Stimulated activated CD8-positive, alpha-beta memory T cell treated with anti-CD3 and anti-CD28 coated beads, Interleukin-4, amount 100 ng/mL, for 48 hours (primary cell): ENCODE results near the gene VIPAS39.
"Not testable (repeated sequence)": the region's sequence is repeated elsewhere in the genome, so short reads cannot be mapped to it uniquely, and the experiment has no call there.

Source experiments
- DNase-seq: peaks from one replicate; pipeline ENCODE4 v3.0.0-alpha.2; 2020

Gene VIPAS39

GRCh38 chr14:77469539-77469938, 12.1 kb upstream of the VIPAS39 start:
- DNase-seq, result no peak

GRCh38 chr14:77469067-77469505, 11.7 kb upstream of the VIPAS39 start:
- no peak for DNase-seq

- DNase-seq, result no peak
These were observed 10.4 kb upstream of the VIPAS39 start for GRCh38 chr14:77467801-77468200.

GRCh38 chr14:77459072-77459723, 1.8 kb upstream of the VIPAS39 start:
- peak; percentile 84 for DNase-seq

GRCh38 chr14:77458249-77458950, 999 bp upstream of the VIPAS39 start:
- peak; percentile 50 for DNase-seq

GRCh38 chr14:77457115-77457521, 283 bp downstream of the VIPAS39 start:
- no peak for DNase-seq

GRCh38 chr14:77455966-77456640, 1.3 kb downstream of the VIPAS39 start:
- DNase-seq, result no peak

- DNase-seq, result no peak
These were observed 15.2 kb downstream of the VIPAS39 start for GRCh38 chr14:77442196-77442595.

GRCh38 chr14:77439861-77440260, 17.5 kb downstream of the VIPAS39 start:
- no peak for DNase-seq

GRCh38 chr14:77438596-77438995, 18.8 kb downstream of the VIPAS39 start:
- no peak for DNase-seq

- no peak for DNase-seq
These were observed 21.4 kb downstream of the VIPAS39 start for GRCh38 chr14:77436042-77436441.

GRCh38 chr14:77426396-77426795, 31.0 kb downstream of the VIPAS39 start:
- DNase-seq, result no peak

GRCh38 chr14:77424862-77425261, 32.5 kb downstream of the VIPAS39 start:
- DNase-seq, result no peak

GRCh38 chr14:77423423-77423822, 34.0 kb downstream of the VIPAS39 start, which contains the start of gene NOXRED1:
TSS of gene NOXRED1 (minus strand) at chr14:77423523. CDS start at chr14:77422889, 634 bp downstream.
- DNase-seq, result no peak

GRCh38 chr14:77421201-77421600, 36.2 kb downstream of the VIPAS39 start:
- no peak for DNase-seq

GRCh38 chr14:77416836-77417235, 40.6 kb downstream of the VIPAS39 start:
- DNase-seq, result no peak

GRCh38 chr14:77416098-77416497, 41.3 kb downstream of the VIPAS39 start:
- DNase-seq, result not testable (repeated sequence)

- not testable (repeated sequence) for DNase-seq
These were observed 41.9 kb downstream of the VIPAS39 start for GRCh38 chr14:77415403-77416030.

- DNase-seq, result no peak
These were observed 48.3 kb downstream of the VIPAS39 start for GRCh38 chr14:77409131-77409533.

GRCh38 chr14:77407158-77407557, 50.2 kb downstream of the VIPAS39 start:
- no peak for DNase-seq

- no peak for DNase-seq
These were observed 50.7 kb downstream of the VIPAS39 start for GRCh38 chr14:77406718-77407117.

- DNase-seq, result no peak
These were observed 51.3 kb downstream of the VIPAS39 start for GRCh38 chr14:77406086-77406485.

- no peak for DNase-seq
These were observed 53.6 kb downstream of the VIPAS39 start for GRCh38 chr14:77403768-77404167.
